Measurements from ENCODE around the gene IWS1. TPM values are rescaled to one million over a fixed set of nuclear protein-coding genes. Genes with fewer than 3 reads are reported as not detected.
A peak's percentile ranks its signal among the peaks of the same experiment; 100 is the strongest.

Gene IWS1
- total RNA-seq, 1 experiment from 2014 or later = 46.6 TPM

GRCh38 chr2:127566576-127566975 is 40.3 kb upstream of the IWS1 start:
- Histone ChIP-seq H2AFZ (ENCODE audit: low read depth, low read length, poor library complexity, severe bottlenecking) (no peak overlapping the region), H3K4me1 (ENCODE audit: control insufficient read depth in 1 of 2, insufficient read depth in 2 of 2, low read length in 2 of 2) (peaks cover 0 to 9% of the 10 kb centered on the region in 2 experiments; a peak in 2 of 4 replicates), H3K27me3 (ENCODE audit: insufficient read depth, low read length) (no peaks in the 10 kb centered on the region), H3K36me3 (ENCODE audit: control insufficient read depth in 1 of 2, insufficient read depth in 2 of 2, low read length in 2 of 2) (no peaks in the 10 kb centered on the region), H3K9ac (ENCODE audit: low read length) (no peak overlapping the region), H3K9me2 (ENCODE audit: insufficient read depth) (no peaks in the 10 kb centered on the region), H4K20me1 (ENCODE audit: insufficient read depth) (no peaks in the 10 kb centered on the region), H3K4me2 (ENCODE audit: low read length) (no peak overlapping the region), H3K4me3 (replicated peaks in 1 of 2; ENCODE audit: low read depth in 1 of 2, low read length in 2 of 2) (no peak overlapping the region), H3K27ac (ENCODE audit: low read depth, low read length) (no peak overlapping the region), H3K9me3 (ENCODE audit: control insufficient read depth in 1 of 2, insufficient read depth in 1 of 2, low read depth in 1 of 2, low read length in 2 of 2) (no peaks in the 10 kb centered on the region), H3K79me2 (ENCODE audit: insufficient read depth, low read length) (no peaks in the 10 kb centered on the region)
- no TSS peak for BruUV-seq (replicated peaks)
- ChIA-PET RAD21 (ENCODE audit: low non-redundant PET in 1 of 2, low total read pairs in 2 of 2, uncharacterized antibody in 2 of 2, unreplicated experiment in 2 of 2) (no interaction called here), POLR2A (no interaction called here), CTCF (no interaction called here)
- intact Hi-C loops (cut with micrococcal nuclease) = no loop called here
- no peak for DNase-seq (ENCODE audit: low read depth, low spot score)
- peak; percentile 48 for ATAC-seq
- no peak for TF ChIP-seq ZBTB33 (IDR thresholded peaks at IDR 0.05; ENCODE audit: extremely low read depth, insufficient replicate concordance, low read length)
- no peak for TF ChIP-seq POLR2A (IDR thresholded peaks at IDR 0.05; ENCODE audit: borderline replicate concordance, extremely low read depth, insufficient read depth, insufficient read length)
- no peak for TF ChIP-seq SIN3A (IDR thresholded peaks at IDR 0.05; ENCODE audit: low read depth)
- TF ChIP-seq CEBPB (IDR thresholded peaks at IDR 0.05; ENCODE audit: low read depth) = no peak
- no peak for TF ChIP-seq ATF3 (IDR thresholded peaks at IDR 0.05)
- TF ChIP-seq MAX (IDR thresholded peaks at IDR 0.05) = no peak
- TF ChIP-seq EGR1 (IDR thresholded peaks at IDR 0.05; ENCODE audit: low read depth) = no peak
- TF ChIP-seq SRF (IDR thresholded peaks at IDR 0.05; ENCODE audit: low read depth) = no peak
- no peak for TF ChIP-seq YY1 (IDR thresholded peaks at IDR 0.05; ENCODE audit: extremely low read depth, insufficient replicate concordance, low read depth, low read length)
- TF ChIP-seq ZFX (IDR thresholded peaks at IDR 0.05) = no peak
- TF ChIP-seq EZH2phosphoT487 (IDR thresholded peaks at IDR 0.05; ENCODE audit: borderline replicate concordance) = no peak
- no peak for TF ChIP-seq TCF7L2 (IDR thresholded peaks at IDR 0.05; ENCODE audit: borderline replicate concordance, extremely low read depth, insufficient read depth, insufficient read length)
- TF ChIP-seq ELF1 (IDR thresholded peaks at IDR 0.05; ENCODE audit: borderline replicate concordance, low read depth) = no peak

All from HCT116 (cell line).